GM12801 (cell line): Measurements from ENCODE around the gene NAGPA.

Experiments
- TF ChIP-seq, protein P1 (sequence below): IDR thresholded peaks from one replicate; pipeline ENCODE4 v1.5.1; 2011; ENCODE audit warnings: control low read depth; ENCODE audit not compliant: insufficient read length; ENCODE audit errors: extremely low read depth

NAGPA gene

DNA sequence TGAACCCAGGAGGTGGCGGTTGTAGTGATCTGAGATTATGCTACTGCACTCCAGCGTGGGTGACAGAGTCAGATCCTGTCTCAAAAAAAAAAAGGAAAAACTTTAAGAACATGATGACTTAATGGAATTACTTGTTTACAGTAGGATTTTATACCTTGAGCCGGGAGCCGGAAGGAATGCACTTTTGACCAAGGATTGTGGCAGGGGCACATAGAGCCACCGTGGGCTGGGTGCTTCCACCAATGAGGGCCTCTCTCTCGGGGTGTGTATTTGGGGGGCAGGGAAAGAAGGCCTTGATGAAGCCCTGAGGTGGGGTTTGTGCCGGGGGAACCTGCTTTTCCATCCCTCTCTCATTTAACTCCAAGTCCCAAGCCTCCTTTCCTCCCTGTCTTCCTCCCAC is 6.7 kb upstream of the NAGPA start:
- TF ChIP-seq, protein P1, sequence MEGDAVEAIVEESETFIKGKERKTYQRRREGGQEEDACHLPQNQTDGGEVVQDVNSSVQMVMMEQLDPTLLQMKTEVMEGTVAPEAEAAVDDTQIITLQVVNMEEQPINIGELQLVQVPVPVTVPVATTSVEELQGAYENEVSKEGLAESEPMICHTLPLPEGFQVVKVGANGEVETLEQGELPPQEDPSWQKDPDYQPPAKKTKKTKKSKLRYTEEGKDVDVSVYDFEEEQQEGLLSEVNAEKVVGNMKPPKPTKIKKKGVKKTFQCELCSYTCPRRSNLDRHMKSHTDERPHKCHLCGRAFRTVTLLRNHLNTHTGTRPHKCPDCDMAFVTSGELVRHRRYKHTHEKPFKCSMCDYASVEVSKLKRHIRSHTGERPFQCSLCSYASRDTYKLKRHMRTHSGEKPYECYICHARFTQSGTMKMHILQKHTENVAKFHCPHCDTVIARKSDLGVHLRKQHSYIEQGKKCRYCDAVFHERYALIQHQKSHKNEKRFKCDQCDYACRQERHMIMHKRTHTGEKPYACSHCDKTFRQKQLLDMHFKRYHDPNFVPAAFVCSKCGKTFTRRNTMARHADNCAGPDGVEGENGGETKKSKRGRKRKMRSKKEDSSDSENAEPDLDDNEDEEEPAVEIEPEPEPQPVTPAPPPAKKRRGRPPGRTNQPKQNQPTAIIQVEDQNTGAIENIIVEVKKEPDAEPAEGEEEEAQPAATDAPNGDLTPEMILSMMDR, result no peak

DNA sequence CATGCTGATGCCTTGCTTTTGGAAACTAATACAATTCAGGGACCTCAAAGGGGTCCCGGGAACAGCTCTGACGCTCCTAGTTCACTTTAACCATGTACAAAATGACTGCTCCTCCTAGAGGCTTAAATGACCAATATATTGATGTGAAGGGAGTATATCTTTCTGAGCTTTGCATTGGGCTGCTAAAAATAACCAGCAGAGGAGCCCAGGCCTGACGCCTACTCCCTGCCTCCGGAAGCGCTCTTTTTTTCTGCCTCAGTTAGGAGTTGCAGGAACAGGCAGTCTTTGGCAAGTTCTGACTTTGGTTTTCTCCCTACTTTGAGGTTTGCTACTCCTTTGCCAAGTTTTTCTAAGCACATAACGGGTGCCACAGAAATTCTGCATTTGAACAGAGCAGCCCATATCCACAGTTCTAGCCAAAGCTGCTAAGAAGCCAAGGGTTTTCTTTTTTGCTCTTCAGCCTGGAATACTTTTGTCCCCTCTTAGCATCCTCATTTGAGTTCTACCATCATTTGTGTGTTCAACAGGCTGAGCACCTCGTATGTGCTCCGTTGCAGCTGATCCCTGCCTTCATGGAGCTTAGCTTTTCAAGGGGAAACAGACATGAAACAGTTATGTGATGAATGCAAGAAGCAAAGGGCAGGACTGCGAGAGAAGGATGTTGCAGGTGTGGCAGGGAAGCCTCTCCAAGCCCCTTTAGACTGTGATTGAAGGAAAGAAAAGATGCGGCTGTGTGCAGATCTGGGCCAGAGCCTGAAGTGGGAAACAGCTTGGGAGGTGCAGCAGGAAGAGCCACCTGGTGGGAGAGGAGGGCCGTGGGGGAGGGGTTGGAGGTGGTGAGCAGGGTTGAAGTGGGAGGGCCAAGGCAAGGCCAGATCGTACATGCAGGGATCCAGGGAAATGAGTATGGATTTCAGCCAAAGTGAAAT is 2.8 kb upstream of the NAGPA start:
- TF ChIP-seq, protein P1, result no peak

DNA sequence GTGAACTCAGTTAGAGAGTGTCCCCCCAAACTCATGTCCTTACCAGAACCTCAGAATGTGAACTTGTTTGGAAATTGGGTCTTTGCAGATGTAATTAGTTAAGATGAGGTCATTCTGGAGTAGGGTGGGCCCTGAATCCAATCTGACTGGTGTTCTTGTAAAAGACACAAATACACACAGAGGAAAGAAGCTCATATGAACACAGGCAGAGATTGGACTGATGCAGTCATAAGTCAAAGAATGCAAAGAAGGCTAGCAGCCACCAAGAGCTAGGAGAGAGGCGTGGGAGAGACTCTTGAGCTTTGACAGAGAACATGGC is 2.1 kb upstream of the NAGPA start:
- TF ChIP-seq, protein P1, result no peak

DNA sequence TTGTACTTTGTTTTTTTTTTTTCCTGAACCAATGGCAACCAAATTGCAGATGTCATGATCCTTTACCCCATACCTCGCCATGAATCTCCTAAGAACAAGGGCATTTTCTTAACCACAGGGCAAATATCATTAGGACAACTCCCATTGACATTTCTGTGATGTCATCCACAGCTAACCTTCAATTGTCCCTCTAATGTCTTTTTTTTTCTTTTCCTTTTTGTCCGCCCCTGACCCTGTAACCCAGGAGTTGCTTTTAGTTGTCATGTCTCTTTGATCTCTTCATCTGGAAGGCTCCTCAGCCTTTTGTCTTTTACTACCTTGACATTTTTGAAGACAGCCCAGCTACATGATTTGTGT is 410 bp upstream of the NAGPA start:
- TF ChIP-seq, protein P1, result no peak

DNA sequence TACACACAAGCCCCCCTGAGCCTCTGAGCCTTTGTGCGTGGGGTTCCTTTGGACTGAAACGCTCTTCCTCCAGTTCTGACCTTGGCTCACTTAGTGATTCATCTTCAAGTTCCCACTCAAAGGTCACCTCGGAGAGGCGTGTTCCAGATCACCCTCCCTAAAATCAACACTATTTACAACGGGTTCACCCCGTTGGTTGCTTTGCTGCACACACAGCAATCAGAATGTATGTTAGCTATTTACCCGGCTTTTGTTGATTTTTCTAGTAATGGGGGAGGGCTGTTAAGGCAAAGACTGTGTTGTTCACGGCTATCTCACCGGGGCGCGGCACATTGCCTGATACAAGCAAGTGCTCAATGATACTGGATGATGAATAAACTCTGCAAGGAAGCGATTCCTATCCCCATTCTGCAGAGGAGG is 977 bp downstream of the NAGPA start:
- TF ChIP-seq, protein P1, result no peak

DNA sequence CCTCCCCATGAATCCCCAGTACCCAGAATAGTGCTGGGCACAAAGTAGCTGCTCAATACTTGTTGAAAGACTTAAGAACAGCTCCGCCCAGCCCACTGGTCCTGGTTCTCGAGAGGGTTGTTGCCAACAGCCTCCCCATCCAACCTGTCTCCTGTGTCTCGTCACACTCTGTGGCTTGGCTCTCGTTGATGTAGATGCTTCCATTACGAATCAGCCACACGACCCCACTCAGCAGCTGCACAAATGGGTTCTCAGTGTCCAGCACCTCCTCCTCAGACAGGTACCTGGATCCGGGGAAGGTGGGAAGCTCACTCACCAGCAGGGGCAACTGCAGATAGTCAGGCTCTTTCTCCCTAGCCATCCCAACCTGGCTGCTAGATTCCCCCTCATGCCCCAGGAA is 2.1 kb downstream of the NAGPA start:
- TF ChIP-seq, protein P1, result no peak

DNA sequence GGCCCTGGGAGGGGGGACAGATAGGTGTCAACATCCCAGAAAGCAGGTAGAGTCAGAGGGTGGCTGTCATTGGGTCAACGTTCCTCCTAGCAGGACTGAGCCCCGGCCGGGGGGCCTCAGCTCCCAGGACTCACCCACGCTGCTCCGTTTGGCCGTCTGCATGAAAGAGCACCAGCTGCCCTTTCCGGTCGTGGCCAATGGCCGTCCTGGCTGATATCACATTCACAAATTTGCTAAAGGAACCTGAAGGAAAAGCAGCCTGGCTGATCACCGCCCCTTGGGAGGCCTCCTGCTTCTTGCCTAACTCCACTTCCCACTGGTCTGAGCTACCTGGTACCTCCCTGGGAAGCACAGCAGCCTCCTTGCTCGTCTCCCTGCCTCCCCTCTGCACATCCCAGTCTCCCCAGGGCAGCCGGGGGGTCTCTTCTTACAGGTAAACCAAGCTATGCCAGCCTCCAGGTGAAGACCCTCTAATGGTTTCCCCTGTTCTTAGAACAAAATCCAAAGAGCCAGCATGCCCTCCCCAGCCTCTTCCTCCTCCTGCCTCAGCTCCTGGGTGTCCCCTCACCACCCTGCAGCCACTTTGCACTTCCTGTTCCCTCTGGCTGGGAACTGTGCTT is 3.4 kb downstream of the NAGPA start:
- TF ChIP-seq, protein P1, result no peak
